H1 (cell line): ENCODE results near the gene DNAAF3. TPM values are rescaled to one million over a fixed set of nuclear protein-coding genes. Genes with fewer than 3 reads are reported as not detected.
"Not testable (repeated sequence)": the region's sequence is repeated elsewhere in the genome, so short reads cannot be mapped to it uniquely, and the experiment has no call there.

Experiments used
- CTCF ChIA-PET: fragments of 300-600 bp; sonication (Branson Sonifier 250); formaldehyde crosslinking; loops from one replicate; lab custom pipeline; 2021; ENCODE audit not compliant: partially characterized antibody; lab: Charles Lee
- POLR2A ChIA-PET: fragments of 300-600 bp; sonication (Branson Sonifier 250); formaldehyde crosslinking; loops from one replicate; lab custom pipeline; 2021; ENCODE audit warnings: inconsistent platforms; ENCODE audit not compliant: partially characterized antibody; lab: Charles Lee
- DNase-seq, 2 experiments: peaks; one replicate each; pipeline versions ENCODE4 v3.0.0 to v3.0.0-alpha.2; 2010 to 2022; ENCODE audit warnings: low spot score in 2 of 2, low read depth in 1 of 2, mixed read lengths in 1 of 2
- FAIRE-seq: peaks from 2 replicates; lab custom pipeline; 2011; peaks lifted over from hg19 to GRCh38; lab: Jason Lieb, UNC
- H2AFZ ChIP-seq: 2 replicates; pipeline ENCODE4 v1.8.1; 2012; ENCODE audit warnings: low read length, inconsistent platforms
- H2AK5ac ChIP-seq: 2 replicates; pipeline ENCODE4 v1.6.1; 2013; ENCODE audit warnings: low read depth, low read length
- H2BK120ac ChIP-seq: replicated peaks from 2 replicates; pipeline ENCODE3; 2013; ENCODE audit warnings: low read depth, low read length, inconsistent platforms
- H2BK12ac ChIP-seq: 2 replicates; pipeline ENCODE4 v1.6.1; 2013; ENCODE audit warnings: low read depth, low read length
- H2BK15ac ChIP-seq: 2 replicates; pipeline ENCODE4 v1.6.1; 2013; ENCODE audit warnings: low read length
- H2BK20ac ChIP-seq: 2 replicates; pipeline ENCODE4 v1.6.1; 2013; ENCODE audit warnings: low read length
- H2BK5ac ChIP-seq: 2 replicates; pipeline ENCODE4 v1.6.1; 2013; ENCODE audit warnings: low read depth, low read length
- H3K14ac ChIP-seq: 2 replicates; pipeline ENCODE4 v1.6.1; 2013; ENCODE audit warnings: inconsistent platforms; ENCODE audit not compliant: insufficient read length
- H3K18ac ChIP-seq: 2 replicates; pipeline ENCODE4 v1.6.1; 2013; ENCODE audit warnings: low read length; ENCODE audit errors: extremely low read depth
- H3K23ac ChIP-seq: 2 replicates; pipeline ENCODE4 v1.6.1; 2013; ENCODE audit warnings: inconsistent platforms; ENCODE audit not compliant: insufficient read length
- H3K23me2 ChIP-seq: 2 replicates; pipeline ENCODE4 v1.6.1; 2013; ENCODE audit warnings: low read depth, low read length
- H3K27ac ChIP-seq: 2 replicates; pipeline ENCODE4 v1.6.1; 2011; ENCODE audit warnings: low read depth, low read length, inconsistent platforms
- H3K27me3 ChIP-seq, 4 experiments: replicated peaks in 1 of 4; 1 replicate in 1 of 4; 2 replicates in 3 of 4; pipeline versions ENCODE4 v1.6.1 to v1.8.1; 2011 to 2013; ENCODE audit warnings: low read length in 3 of 4, mild to moderate bottlenecking in 3 of 4, inconsistent platforms in 2 of 4, mixed read lengths in 2 of 4, moderate library complexity in 1 of 4; ENCODE audit not compliant: control insufficient read depth in 3 of 4, insufficient read depth in 3 of 4; ENCODE audit errors: extremely low read depth in 1 of 4
- H3K36me3 ChIP-seq, 4 experiments: 2 replicates each; pipeline versions ENCODE4 v1.6.1 to v1.8.1; 2011 to 2013; ENCODE audit warnings: mild to moderate bottlenecking in 4 of 4, low read length in 3 of 4, moderate library complexity in 2 of 4, control low read depth in 1 of 4, inconsistent platforms in 1 of 4; ENCODE audit not compliant: insufficient read depth in 4 of 4, control insufficient read depth in 2 of 4
- H3K4ac ChIP-seq: replicated peaks from 2 replicates; pipeline ENCODE3; 2013; ENCODE audit warnings: low read length, low read depth, mixed read lengths, inconsistent platforms; ENCODE audit not compliant: insufficient read length
- H3K4me1 ChIP-seq, 4 experiments: replicated peaks in 1 of 4; 1 replicate in 1 of 4; 2 replicates in 3 of 4; pipeline versions ENCODE4 v1.6.1 to v1.8.1; 2011 to 2013; ENCODE audit warnings: low read length in 3 of 4, inconsistent platforms in 2 of 4, mixed read lengths in 1 of 4; ENCODE audit not compliant: insufficient read depth in 4 of 4, control insufficient read depth in 3 of 4
- H3K4me2 ChIP-seq, 2 experiments: 2 replicates each; pipeline versions ENCODE4 v1.6.1 to v1.8.1; 2011 to 2013; ENCODE audit warnings: low read depth in 2 of 2, low read length in 2 of 2, control low read depth in 1 of 2, inconsistent platforms in 1 of 2, mild to moderate bottlenecking in 1 of 2; ENCODE audit not compliant: insufficient read depth in 1 of 2
- H3K4me3 ChIP-seq, 4 experiments: fragments of 200-600, 300-600 bp in 1 of 4; sonication (generic), shearing (Covaris generic), sonication (Bioruptor Twin) in 1 of 4; 2 replicates each; pipeline versions ENCODE4 v1.5.1 to v1.8.1; 2011 to 2016; ENCODE audit warnings: low read length in 4 of 4, low read depth in 3 of 4, control low read depth in 2 of 4, inconsistent platforms in 2 of 4, mild to moderate bottlenecking in 2 of 4, mixed read lengths in 1 of 4, moderate library complexity in 1 of 4; ENCODE audit not compliant: insufficient read depth in 2 of 4; ENCODE audit errors: extremely low read depth in 1 of 4
- H3K56ac ChIP-seq: replicated peaks from 2 replicates; pipeline ENCODE3; 2013; ENCODE audit warnings: low read depth, mild to moderate bottlenecking, mixed read lengths, low read length, inconsistent platforms; ENCODE audit not compliant: insufficient read length
- H3K79me1 ChIP-seq: 2 replicates; pipeline ENCODE4 v1.6.1; 2013; ENCODE audit warnings: low read depth, low read length, control low read depth
- H3K79me2 ChIP-seq, 2 experiments: 2 replicates each; pipeline versions ENCODE4 v1.6.1 to v1.8.1; 2012 to 2013; ENCODE audit warnings: low read length in 2 of 2, mild to moderate bottlenecking in 2 of 2, inconsistent platforms in 1 of 2; ENCODE audit not compliant: insufficient read depth in 2 of 2, control insufficient read depth in 1 of 2
- H3K9ac ChIP-seq, 4 experiments: replicated peaks in 1 of 4; 1 replicate in 1 of 4; 2 replicates in 3 of 4; pipeline versions ENCODE4 v1.6.1 to v1.8.1; 2011 to 2013; ENCODE audit warnings: low read depth in 3 of 4, low read length in 3 of 4, control low read depth in 2 of 4, mild to moderate bottlenecking in 2 of 4, moderate library complexity in 2 of 4, inconsistent platforms in 1 of 4; ENCODE audit errors: extremely low read depth in 1 of 4
- H3K9me3 ChIP-seq, 2 experiments: 2 replicates each; pipeline versions ENCODE4 v1.6.1 to v1.8.1; 2012 to 2013; ENCODE audit warnings: mild to moderate bottlenecking in 2 of 2, moderate library complexity in 2 of 2, control low read depth in 1 of 2, inconsistent platforms in 1 of 2, low read depth in 1 of 2, low read length in 1 of 2, mixed read lengths in 1 of 2; ENCODE audit not compliant: insufficient read depth in 2 of 2
- H4K20me1 ChIP-seq, 2 experiments: replicated peaks in 1 of 2; 2 replicates each; pipeline versions ENCODE3 to v1.8.1; 2011 to 2013; ENCODE audit warnings: inconsistent platforms in 2 of 2, low read length in 2 of 2, mild to moderate bottlenecking in 1 of 2; ENCODE audit not compliant: insufficient read depth in 2 of 2, control insufficient read depth in 1 of 2
- H4K5ac ChIP-seq: 2 replicates; pipeline ENCODE4 v1.6.1; 2013; ENCODE audit warnings: low read length, low read depth, mixed read lengths, inconsistent platforms; ENCODE audit not compliant: insufficient read length
- H4K8ac ChIP-seq: 2 replicates; pipeline ENCODE4 v1.8.0; 2013; ENCODE audit warnings: mild to moderate bottlenecking, moderate library complexity, low read length, inconsistent platforms; ENCODE audit not compliant: insufficient read depth; ENCODE audit errors: extremely low read depth
- H4K91ac ChIP-seq: replicated peaks from 2 replicates; pipeline ENCODE3; 2013; ENCODE audit warnings: low read length, mixed read lengths, inconsistent platforms; ENCODE audit not compliant: insufficient read length
- WGBS, 2 experiments: shearing (Covaris generic) in 1 of 2; methylation state at CpG; one replicate each; pipeline versions ENCODE4 v1.1.6 to v1.1.7; 2013 to 2015; ENCODE audit warnings: low lambda C conversion rate in 2 of 2, mixed read lengths in 2 of 2, inconsistent platforms in 1 of 2, low coverage in 1 of 2, missing lambda C conversion rate in 1 of 2; ENCODE audit not compliant: insufficient replicate concordance in 2 of 2, insufficient coverage in 1 of 2, insufficient read length in 1 of 2; ENCODE audit errors: extremely low coverage in 1 of 2, missing lambda C conversion rate in 1 of 2; 5-methylcytosine and 5-hydroxymethylcytosine counted together
- polyA plus RNA-seq, 7 experiments: library from polyadenylated mRNA; depleted of rRNA in 3 of 7; stranded (reverse) in 5 of 7; unstranded in 2 of 7; fragments of >200 nt in 5 of 7; fragments of 200-250 nt in 2 of 7; gene quantifications; 1 replicate in 5 of 7; 2 replicates in 1 of 7; 4 replicates in 1 of 7; pipeline versions ENCODE4 v1.2.1 to v1.2.3, GENCODE V29; 2011 to 2013; ENCODE audit warnings: missing spikeins in 2 of 7, mixed read lengths in 2 of 7
- total RNA-seq: library from RNA; stranded (reverse); fragmentation: NEBNext Ultra II Directional; extraction: Animal tissue kit (Norgen Biotek cat#: 25700); gene quantifications from 2 replicates; pipeline ENCODE4 v1.2.1, GENCODE V29; 2021

Gene DNAAF3
- total and polyA plus RNA-seq, 2 of the 8 experiments (the other 6 are each of a cell fraction or from before 2014, with no cell fraction given), result 5.4 to 8.0 TPM

DNA sequence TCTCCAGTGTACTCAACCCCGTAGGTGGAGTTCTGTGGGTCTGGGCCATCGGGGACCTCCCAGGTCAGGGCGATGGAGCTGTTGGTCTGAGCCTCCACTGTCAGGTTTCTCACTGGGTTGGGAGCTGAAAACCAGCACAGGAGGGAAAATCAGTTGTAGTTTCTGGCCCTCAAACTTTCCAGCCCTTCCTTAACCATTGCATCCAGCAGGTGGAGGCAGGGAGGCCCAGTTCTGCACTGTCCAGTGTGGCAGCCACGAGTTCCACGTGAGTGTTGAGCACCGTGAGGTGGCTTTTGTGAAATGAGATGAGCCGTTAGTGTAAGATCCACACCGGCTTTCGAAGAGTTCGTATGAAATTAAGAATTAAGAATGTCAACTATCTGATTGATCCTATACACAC is 35.8 kb upstream of the DNAAF3 start:
- DNase-seq, H3K79me1 ChIP-seq, H4K20me1 ChIP-seq, H4K8ac ChIP-seq, H2BK15ac ChIP-seq, H3K23me2 ChIP-seq, H2AK5ac ChIP-seq, H3K4me1 ChIP-seq, H3K56ac ChIP-seq, H3K27ac ChIP-seq, H4K91ac ChIP-seq, H2BK12ac ChIP-seq, H3K79me2 ChIP-seq, H3K23ac ChIP-seq, H3K9ac ChIP-seq, H2AFZ ChIP-seq, H2BK120ac ChIP-seq, H3K4me2 ChIP-seq, H3K4me3 ChIP-seq, H3K9me3 ChIP-seq, H2BK20ac ChIP-seq, H3K27me3 ChIP-seq, H4K5ac ChIP-seq, FAIRE-seq, H3K18ac ChIP-seq, POLR2A ChIA-PET, H3K14ac ChIP-seq, H2BK5ac ChIP-seq, H3K36me3 ChIP-seq, H3K4ac ChIP-seq: not testable (repeated sequence)
- CTCF ChIA-PET, result interaction anchor here (1.4 kb wide), 2 partner anchors 55 to 59 kb away, joined by 3 read pairs; no protein-coding TSS in a partner anchor
- WGBS, 2 experiments, result 94% methylated on average over 10 of the region's 10 CpGs; no CpG with 5 or more reads in 1 of the 2 experiments
